Raji (cell line): ENCODE data around the gene CCDC85C.

Experiments used
- POLR2A ChIP-seq: IDR thresholded peaks from 2 replicates; pipeline ENCODE4 v1.6.1; 2011; ENCODE audit warnings: low read depth, low read length, control low read depth; ENCODE audit not compliant: insufficient read depth

Gene CCDC85C

DNA sequence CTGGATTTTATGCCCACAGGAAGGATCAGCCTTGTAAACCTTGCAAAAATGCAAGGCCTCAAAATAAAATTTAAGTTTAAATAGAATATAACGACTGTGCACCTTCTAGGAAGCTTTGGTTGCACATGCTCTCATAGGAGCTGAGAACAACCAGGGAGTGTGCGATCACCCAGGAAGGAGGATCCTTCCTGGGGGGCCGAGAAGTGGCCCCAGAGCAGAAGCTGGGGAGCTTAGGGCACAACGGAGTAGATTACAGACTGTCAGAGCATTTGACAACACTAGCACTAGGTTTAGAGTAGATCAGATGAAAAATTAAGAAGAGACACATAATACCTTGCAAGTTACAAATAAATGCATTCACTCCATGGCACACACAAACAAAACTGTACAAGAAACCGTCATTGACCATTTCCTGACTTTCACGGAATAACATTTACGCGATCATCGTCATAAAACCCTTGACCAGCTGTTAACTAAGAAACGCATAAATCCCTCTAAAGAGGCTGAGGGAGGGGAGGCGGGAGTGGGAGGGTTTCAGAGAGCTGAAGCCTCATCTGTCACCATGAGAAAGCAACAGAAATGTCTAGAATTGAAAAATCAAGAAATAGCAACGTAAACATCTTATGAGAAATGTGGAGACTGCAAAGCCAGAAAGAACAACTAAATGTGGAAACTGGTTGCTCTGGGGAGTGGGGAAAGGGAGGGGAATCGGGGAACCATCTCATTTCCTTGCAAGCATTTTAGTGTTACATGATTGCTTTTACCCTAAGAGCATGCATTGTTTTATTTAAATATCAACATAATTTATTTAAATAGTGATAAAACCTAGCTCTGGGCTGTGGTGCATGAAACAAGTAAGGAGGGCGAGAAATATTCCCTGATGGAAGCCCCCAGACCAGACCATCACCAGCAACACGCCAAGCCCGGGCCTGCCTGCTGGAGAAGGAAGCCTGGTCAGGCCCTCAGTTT lies 13.1 kb upstream of the CCDC85C start:
- TF ChIP-seq POLR2A = no peak

DNA sequence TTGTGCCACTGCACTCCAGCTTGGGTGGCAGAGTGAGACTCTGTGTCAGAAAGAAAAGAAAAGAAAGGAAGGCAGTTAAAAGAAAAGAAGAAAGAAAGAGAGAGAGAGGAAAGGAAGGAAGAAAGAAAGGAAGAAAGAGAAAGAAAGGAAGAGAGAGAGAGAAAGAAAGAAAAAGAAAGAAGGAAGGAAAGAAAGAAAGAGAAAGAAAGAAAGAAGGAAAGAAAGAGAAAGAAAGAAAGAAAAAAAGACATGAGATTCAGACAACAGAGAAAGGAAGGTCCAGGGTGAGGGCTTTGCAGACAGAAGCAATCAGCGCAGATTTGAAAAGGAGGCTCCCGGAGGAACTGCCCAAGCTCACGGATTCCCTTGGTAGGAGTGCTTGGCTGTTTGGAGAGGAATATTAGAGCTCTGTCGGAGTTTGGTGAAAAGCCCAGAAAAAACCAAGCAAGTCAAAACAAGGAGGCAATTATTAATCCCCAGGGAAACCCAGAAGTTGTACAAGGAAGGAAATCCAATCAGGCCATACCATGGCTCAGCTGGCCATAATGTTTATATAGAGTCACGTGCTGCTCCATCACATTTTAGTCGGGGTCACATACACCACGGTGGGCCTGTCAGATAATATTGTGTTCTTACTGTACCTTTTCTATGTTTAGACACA lies 11.6 kb upstream of the CCDC85C start:
- no peak for TF ChIP-seq POLR2A

DNA sequence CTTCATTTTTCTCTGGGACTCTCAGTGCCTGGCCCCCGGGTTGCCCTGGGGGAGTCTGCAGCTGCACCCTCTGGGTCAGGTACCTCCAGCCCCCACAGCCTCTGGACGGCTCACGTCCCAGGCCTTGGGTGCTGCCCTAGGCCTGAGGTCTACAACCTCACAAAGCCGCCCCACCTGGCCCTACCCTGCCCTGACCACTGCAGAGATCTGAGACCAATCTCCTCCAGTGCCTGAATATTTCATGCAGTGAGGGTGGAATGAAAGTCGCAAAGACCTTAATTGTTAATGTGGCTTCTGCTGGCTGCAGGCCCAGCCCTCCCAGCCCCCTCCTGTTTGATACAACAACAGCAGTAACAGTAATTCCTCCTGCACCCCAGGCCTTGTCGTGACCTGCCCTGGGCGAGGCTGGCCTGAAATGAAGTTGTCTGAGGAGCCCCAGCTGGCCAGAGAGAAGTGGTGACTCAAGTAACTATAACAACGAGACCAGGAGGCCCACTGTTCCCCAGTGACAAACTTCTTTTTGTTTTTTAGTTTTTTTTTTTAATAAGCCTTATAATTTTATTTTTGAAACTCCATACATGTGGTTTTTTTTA lies 8.8 kb upstream of the CCDC85C start:
- no peak for TF ChIP-seq POLR2A

DNA sequence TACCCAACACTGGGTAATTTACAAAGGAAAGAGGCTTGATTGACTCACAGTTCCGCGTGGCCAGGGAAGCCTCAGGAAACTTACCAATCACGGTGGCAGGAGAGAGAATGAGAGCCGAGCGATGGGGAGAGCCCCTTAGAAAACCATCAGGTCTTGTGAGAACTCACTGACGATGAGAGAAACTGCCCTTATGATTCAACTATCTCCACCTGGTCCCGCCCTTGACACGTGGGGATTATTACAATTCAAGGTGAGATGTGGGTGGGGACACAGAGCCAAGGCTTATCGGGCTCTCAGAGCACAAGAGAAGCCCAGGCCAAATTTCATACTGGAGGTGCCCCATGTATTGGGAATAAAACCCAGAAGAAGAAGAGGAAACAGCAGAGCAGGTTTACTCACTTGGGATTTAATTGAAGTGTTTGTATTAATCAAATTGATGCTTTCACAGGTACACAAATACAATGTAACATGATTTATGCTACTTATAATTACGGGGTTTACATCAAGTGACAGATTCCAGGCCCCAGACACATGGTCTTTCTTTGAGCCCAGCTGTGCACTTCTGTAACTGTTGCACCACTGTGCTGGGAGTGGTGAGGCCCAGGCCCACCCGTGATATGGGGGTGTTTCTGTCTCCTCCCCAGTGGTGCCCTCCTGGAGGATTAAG lies 8.2 kb upstream of the CCDC85C start:
- TF ChIP-seq POLR2A = no peak

DNA sequence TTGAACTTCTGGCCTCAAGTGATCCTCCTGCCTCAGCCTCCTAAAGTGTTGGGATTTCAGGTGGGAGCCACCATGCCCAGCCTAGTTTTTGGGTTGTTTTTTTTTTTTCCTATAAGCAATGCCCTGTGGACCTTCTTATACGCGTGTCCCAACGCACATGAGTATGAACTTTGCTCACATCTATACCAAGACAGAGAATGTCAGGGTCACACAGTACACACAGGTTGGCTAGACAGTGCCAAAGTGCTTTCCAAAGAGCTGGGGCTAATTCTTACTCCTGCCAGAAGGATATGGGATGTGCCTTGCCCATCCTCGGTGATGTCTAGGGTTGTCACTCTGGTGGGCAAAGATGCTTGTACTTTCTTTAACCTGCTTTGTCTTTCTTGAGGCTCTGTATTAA lies 7.6 kb upstream of the CCDC85C start:
- TF ChIP-seq POLR2A = no peak

DNA sequence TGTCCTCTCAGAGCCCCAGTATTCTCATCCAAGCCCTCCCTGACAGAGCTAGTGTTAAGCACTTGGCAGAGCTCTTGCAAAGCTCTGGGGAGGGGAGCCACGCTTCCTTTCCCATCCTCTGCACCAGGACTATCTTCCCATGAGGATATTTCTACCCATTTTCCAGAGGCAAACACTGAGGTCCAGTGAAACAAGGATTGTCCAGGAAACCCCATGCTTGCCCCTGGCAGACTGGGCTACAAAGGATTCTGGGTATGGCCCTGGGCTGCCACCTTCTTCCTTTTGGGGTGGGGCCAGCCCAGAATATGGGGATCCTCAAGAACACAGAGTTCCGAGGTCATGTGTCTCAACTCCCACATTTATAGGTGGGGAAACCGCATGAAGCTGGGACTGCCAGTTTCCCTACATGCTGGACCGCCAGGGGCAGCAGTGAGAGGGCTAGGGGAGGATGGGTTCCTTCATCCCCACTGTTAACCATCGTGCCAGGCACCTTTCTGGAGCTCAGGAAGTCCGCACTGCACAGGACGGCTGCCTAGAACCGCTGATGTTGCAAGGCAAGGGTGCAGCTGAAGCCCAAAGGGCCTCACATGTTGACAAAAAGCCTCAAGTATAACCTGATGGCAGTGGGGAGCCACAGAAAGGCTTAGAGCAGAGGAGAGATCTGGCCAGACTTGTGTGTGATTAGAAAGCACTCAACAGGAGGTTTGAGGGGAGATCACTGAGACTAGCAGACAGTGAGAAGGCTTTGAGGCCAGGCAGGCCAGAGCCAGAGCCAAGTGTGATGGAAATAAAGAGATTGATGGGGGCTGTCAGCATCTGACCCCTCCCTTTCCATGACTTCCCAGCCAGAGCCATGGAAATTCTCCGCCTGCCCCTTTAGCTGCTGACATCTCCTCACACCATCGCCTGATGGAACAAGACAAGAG lies 5.5 kb upstream of the CCDC85C start:
- TF ChIP-seq POLR2A = no peak

DNA sequence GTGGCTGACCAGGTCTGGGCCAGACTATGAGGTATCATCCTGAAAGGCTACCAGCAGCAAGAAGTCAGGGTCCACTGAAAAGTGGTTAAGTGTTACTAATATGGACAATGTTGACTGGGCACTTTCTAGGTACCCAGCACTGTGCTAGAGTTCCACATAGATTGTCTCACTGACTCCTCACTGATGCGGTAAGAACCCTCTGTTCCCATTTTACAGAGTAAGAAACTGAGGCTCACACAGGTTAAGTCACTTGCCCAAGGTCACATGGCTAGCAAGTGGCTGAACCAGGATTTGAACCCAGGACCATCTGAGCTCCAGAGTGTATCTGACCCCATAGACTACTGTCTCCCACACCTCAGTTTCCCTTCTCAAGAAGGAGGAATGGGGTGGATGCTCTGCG lies 4.6 kb upstream of the CCDC85C start:
- no peak for TF ChIP-seq POLR2A

DNA sequence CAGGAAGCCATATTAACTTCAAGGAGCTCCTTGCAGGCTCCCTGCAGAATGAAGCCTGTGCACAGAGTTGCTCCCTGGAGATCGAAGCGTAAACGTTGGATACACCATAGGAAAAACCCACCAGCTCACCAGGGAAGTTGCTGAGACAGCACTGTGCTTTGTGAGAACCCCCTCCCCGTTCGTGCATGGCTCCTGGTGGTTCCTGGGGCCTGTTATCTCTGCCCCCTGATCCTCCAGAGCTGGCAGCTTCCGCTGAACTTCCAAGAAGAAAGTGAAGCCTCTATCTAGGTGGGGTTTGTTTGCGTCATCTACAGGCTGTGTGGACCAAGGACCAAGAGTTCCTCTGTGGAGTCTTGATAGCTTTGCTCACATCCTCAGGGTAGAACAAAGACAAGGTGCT lies 2.4 kb upstream of the CCDC85C start:
- no peak for TF ChIP-seq POLR2A

DNA sequence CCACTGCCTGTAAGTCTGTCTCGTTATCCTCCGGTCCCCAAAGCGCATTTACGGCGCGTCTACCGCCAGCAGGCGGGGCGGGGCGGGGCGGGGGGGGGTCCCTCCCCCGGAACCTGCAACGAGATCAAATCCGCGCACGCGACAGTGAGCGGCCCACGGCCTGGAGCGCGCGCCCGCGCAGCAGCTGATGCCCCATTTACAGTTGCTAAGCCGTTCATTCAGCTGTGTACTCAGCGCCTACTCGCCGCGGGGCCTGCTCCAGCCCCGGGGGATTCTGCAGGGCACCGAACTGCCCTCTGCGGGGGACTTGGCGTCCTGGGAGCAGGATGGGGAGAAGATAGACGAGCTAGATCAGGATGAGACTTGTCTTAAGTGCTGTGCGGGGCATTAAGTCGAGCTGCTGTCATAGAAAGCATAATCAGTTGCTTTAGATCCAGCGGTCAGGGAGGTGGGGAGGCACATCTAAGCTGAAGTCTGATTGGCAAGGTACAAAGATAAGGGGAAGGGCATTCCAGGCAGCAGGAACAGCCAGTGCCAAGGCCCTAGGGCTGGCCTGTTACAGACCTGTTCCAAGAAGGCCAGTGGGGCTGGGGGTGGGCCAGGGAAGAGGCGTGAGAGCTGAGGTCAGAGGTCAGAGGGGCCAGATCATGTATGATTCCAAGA lies 1.4 kb upstream of the CCDC85C start:
- TF ChIP-seq POLR2A = no peak

DNA sequence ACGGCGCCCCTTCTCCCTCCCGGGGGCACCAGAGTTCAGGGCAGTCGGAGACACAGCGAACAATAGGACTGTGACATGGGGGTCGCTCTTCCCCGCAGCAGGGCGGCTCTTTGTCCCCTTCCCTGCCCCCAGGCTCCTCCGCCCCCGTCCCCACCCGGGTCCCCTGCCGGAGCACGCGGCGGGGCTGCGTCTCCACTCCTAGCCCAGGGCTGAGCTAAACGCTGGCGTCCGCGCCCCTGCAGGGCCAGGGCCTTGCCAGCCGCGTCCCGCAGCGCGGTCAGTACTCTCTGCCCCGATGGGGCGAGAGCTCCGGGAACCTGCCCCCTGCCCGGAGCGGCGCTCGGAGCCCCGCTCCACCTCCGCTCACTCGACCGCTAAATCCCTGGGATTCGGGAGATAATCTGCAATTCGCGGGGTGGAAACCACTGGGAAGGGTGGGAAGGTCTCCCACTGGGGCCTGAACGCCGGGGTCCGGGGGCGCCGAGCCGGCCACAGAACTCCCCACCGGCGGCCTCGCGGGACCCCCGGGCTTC lies 825 bp upstream of the CCDC85C start:
- no peak for TF ChIP-seq POLR2A

DNA sequence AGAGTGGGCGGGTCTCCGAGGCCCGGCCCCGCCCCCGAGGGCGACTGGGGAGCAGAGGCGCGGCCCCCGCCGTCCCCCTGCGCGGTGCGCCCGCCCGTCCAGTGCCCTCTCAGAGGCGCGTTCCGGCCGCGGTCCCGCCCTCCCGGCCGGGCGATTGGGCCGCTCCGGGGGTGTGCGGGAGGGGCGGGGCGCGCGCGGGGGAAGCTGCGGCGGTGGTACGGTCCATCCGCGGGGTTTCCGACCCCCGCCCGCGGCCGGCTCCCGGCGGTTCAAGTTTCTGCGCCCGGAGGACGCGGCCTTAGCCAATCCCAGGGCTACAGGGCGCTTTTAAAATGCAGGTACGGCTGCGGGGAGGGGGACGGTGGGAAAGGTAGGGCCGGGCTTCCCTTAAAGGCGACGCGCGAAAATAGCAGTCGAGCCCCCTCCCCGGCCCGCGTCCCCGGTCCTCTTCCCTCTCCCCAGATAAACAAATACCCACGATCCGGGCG lies 315 bp upstream of the CCDC85C start:
- no peak for TF ChIP-seq POLR2A

DNA sequence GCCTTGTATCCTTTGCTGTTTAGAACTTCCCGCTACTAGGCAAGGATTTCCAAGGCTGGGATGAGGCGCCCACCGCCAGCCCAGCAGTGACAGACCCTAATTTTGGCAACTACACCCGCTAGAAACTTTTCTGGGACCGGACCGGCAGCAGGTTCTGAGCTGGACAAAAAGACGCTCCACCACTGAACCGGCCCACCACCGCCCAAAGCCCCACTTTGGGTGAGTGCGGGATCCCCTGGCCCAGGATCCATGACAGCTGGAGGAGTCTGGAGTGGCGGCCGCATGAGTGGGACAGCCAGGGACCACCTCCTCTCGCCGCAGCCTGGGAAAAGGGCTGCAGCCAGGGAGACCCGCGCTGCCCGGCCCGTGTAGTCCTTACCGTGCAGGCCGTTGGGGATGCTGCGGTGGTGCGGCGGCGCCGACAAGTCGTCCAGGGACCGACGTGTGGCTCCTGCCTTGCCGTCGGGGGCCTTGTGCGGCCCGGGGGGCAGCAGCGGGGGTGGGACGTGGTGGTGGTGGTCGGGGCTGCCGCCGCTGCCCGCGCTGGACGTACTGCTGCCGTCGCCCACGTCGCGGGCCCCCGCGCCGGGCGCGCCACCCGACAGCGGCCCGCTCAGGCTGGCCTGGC lies 1.1 kb downstream of the CCDC85C start:
- TF ChIP-seq POLR2A = no peak

DNA sequence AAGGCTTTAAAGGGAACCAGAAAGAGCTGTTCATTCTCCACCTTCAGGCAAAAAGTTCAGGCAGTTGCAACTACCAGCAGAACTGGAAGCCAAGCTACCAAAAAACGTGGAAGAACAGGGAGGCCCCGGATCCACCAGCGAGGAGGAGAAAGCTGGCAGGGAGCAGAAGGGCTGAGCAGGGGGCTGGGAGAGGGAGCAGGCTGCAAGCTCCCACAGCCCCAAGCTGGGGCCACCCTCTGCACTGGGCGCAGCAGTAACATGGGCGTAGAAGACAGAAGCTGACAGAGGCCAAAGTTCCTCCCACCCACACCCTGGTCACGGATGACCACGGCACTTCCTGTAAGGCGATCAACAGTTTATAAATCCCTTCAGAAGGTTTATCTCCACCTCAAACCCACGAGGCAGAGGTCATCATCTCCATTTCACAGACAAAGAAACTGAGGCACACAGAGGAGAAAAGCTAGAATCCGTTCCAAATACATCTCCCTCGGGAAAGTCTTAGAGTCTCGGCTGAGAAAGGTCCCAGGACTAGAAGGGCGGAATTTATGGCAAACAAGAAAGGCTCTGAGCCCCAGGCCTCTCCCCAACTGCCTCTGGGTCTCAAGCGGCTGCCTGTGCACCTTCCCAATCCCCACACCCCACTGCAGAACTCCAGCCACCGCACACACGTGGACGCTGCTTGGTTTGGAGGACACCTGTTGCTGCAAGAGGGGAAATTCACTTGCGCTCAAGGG lies 1.8 kb downstream of the CCDC85C start:
- no peak for TF ChIP-seq POLR2A

DNA sequence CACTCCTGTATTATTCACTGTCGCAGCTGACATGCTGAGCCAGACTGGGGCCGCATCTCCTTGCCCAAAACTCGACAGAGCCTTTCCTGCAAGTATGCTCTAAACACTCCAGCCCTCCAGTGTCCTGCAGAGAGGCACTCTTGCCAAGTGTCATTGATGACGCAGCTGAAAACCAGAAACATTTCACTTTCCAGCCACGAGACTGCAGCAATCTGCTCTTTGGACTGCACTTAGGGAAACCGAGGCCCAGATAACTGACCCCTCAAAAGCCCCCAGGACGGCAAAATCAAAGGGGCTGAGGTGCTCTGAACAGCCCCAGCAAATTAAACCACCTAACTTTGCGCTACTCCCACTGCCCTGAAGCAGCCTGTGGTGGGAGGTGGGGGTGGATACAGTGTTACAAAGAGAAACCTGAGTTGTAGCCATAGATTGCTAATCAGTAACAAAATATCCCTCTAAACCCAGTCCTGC lies 2.6 kb downstream of the CCDC85C start:
- TF ChIP-seq POLR2A = no peak
